Skeletal muscle tissue (tissue), 5 donors: ENCODE measurements around the gene NLGN4X. TPM values are rescaled to one million over a fixed set of nuclear protein-coding genes. Genes with fewer than 3 reads are reported as not detected.

ENCODE experiments used
- H3K27ac ChIP-seq: one replicate; pipeline ENCODE4 v1.7.0; 2013; ENCODE audit warnings: mild to moderate bottlenecking, low read depth, low read length, inconsistent platforms
- H3K27me3 ChIP-seq, 3 donors: one replicate each; pipeline ENCODE4 v1.7.0; 2013; ENCODE audit warnings: low read length in 3 of 3; ENCODE audit not compliant: control insufficient read depth in 3 of 3, insufficient read depth in 3 of 3
- H3K36me3 ChIP-seq, 3 donors: one replicate each; pipeline ENCODE4 v1.7.0; 2013; ENCODE audit warnings: low read length in 3 of 3; ENCODE audit not compliant: control insufficient read depth in 3 of 3, insufficient read depth in 3 of 3
- H3K4me1 ChIP-seq, 3 donors: one replicate each; pipeline ENCODE4 v1.7.0; 2013; ENCODE audit warnings: low read length in 3 of 3, mild to moderate bottlenecking in 3 of 3; ENCODE audit not compliant: control insufficient read depth in 3 of 3, insufficient read depth in 3 of 3
- H3K4me3 ChIP-seq, 3 donors: one replicate each; pipeline ENCODE4 v1.7.0; 2013; ENCODE audit warnings: low read length in 3 of 3
- H3K9ac ChIP-seq, 3 donors: one replicate each; pipeline ENCODE4 v1.7.0; 2013; ENCODE audit warnings: low read length in 3 of 3, mild to moderate bottlenecking in 3 of 3, moderate library complexity in 2 of 3, low read depth in 1 of 3
- H3K9me3 ChIP-seq, 3 donors: one replicate each; pipeline ENCODE4 v1.7.0; 2013; ENCODE audit warnings: low read length in 3 of 3; ENCODE audit not compliant: control insufficient read depth in 3 of 3
- small RNA-seq: library from RNA; depleted of rRNA; stranded (forward); fragments of <200 nt; gene quantifications from one replicate; pipeline ENCODE3, GENCODE V24; 2014
- total RNA-seq: library from RNA; depleted of rRNA; stranded (reverse); fragments of >200 nt; gene quantifications from one replicate; pipeline ENCODE4 v1.2.3, GENCODE V29; 2014
- donor health status: Osteomylitis.

NLGN4X gene
- total RNA-seq, 1 donor from 2014 or later: 1.6 TPM

GRCh38 chrX:5852941-5853340, 375.7 kb downstream of the NLGN4X start:
- no peaks in the 10 kb centered on the region for H3K36me3 ChIP-seq
- no peaks in the 10 kb centered on the region for H3K9me3 ChIP-seq
- no peaks in the 10 kb centered on the region for H3K27me3 ChIP-seq
- H3K4me3 ChIP-seq: no peak overlapping the region
- no peak overlapping the region for H3K27ac ChIP-seq
- H3K4me1 ChIP-seq: no peaks in the 10 kb centered on the region
- H3K9ac ChIP-seq: no peak overlapping the region

- Histone ChIP-seq H3K27me3 (no peaks in the 10 kb centered on the region), H3K4me3 (no peak overlapping the region), H3K4me1 (no peaks in the 10 kb centered on the region), H3K9ac (no peak overlapping the region), H3K27ac (no peak overlapping the region), H3K9me3 (no peaks in the 10 kb centered on the region), H3K36me3 (no peaks in the 10 kb centered on the region)
These were observed 386.1 kb downstream of the NLGN4X start for GRCh38 chrX:5842601-5843000.

Small RNA genes within 50 kb of the gene (small RNA-seq; reads per million reads assigned to genes)
- not detected for gene RF00322
